ENCODE data around the gene THOP1.

The THOP1 gene

GRCh38 chr19:2762783-2763496 lies 22.4 kb upstream of the THOP1 start:
- DNase-seq (ENCODE audit: low spot score), result no peak

- DNase-seq (ENCODE audit: low spot score), result no peak
Observed at GRCh38 chr19:2763687-2764086, 21.6 kb upstream of the THOP1 start.

- DNase-seq (ENCODE audit: low spot score), result no peak
Observed at GRCh38 chr19:2764945-2765344, 20.4 kb upstream of the THOP1 start.

GRCh38 chr19:2765376-2765775 lies 19.9 kb upstream of the THOP1 start:
- DNase-seq (ENCODE audit: low spot score), result no peak

GRCh38 chr19:2766594-2767372 lies 18.5 kb upstream of the THOP1 start:
- no peak for DNase-seq (ENCODE audit: low spot score)

GRCh38 chr19:2767688-2768087 lies 17.6 kb upstream of the THOP1 start:
- DNase-seq (ENCODE audit: low spot score), result no peak

- no peak for DNase-seq (ENCODE audit: low spot score)
Observed at GRCh38 chr19:2768365-2769132, 16.8 kb upstream of the THOP1 start.

- no peak for DNase-seq (ENCODE audit: low spot score)
Observed at GRCh38 chr19:2769218-2769617, 16.1 kb upstream of the THOP1 start.

- no peak for DNase-seq (ENCODE audit: low spot score)
Observed at GRCh38 chr19:2770055-2771013, 15.0 kb upstream of the THOP1 start.

- no peak for DNase-seq (ENCODE audit: low spot score)
Observed at GRCh38 chr19:2771786-2772674, 13.3 kb upstream of the THOP1 start.

- DNase-seq (ENCODE audit: low spot score), result no peak
Observed at GRCh38 chr19:2774083-2774679, 11.1 kb upstream of the THOP1 start.

GRCh38 chr19:2774953-2775555 lies 10.2 kb upstream of the THOP1 start:
- DNase-seq (ENCODE audit: low spot score), result no peak

GRCh38 chr19:2775556-2776430 lies 9.5 kb upstream of the THOP1 start:
- DNase-seq (ENCODE audit: low spot score), result no peak

- no peak for DNase-seq (ENCODE audit: low spot score)
Observed at GRCh38 chr19:2777952-2778683, 7.2 kb upstream of the THOP1 start.

GRCh38 chr19:2779121-2779740 lies 6.1 kb upstream of the THOP1 start:
- DNase-seq (ENCODE audit: low spot score), result no peak

GRCh38 chr19:2780284-2780683 lies 5.0 kb upstream of the THOP1 start:
- no peak for DNase-seq (ENCODE audit: low spot score)

- DNase-seq (ENCODE audit: low spot score), result no peak
Observed at GRCh38 chr19:2782329-2782935, 2.9 kb upstream of the THOP1 start.

Data from ecto neural progenitor cell (in vitro differentiated cells).